ENCODE results near the gene CSRNP3. TPM values are rescaled to one million over a fixed set of nuclear protein-coding genes. Genes with fewer than 3 reads are reported as not detected.

Gene CSRNP3
- total RNA-seq, 1 experiment from 2014 or later = not detected

GRCh38 chr2:165434865-165435496 is 34.5 kb upstream of the CSRNP3 start:
- POLR2A ChIA-PET = no interaction called here
- CTCF ChIA-PET = no interaction called here
- Histone ChIP-seq H3K27ac (ENCODE audit: low read length) (no peak overlapping the region), H3K9me3 (ENCODE audit: control insufficient read depth, insufficient read depth, low read depth, low read length) (no peaks in the 10 kb centered on the region), H3K36me3 (ENCODE audit: control insufficient read depth, insufficient read depth, low read length) (no peaks in the 10 kb centered on the region), H3K4me3 (ENCODE audit: low read depth in 2 of 2, low read length in 2 of 2) (no peak overlapping the region), H3K4me1 (ENCODE audit: control insufficient read depth, insufficient read depth, low read length) (no peaks in the 10 kb centered on the region), H3K27me3 (ENCODE audit: control insufficient read depth, insufficient read depth, low read length) (no peaks in the 10 kb centered on the region)
- BruUV-seq (replicated peaks) = no TSS peak
- no peak for TF ChIP-seq POLR2AphosphoS5 (IDR thresholded peaks at IDR 0.05; ENCODE audit: low read depth, low read length)
- TF ChIP-seq SIN3A (IDR thresholded peaks at IDR 0.05; ENCODE audit: borderline replicate concordance, insufficient read depth, low read depth, low read length) = no peak
- no peak for TF ChIP-seq TCF7L2 (IDR thresholded peaks at IDR 0.05; ENCODE audit: low read depth, low read length)
- no peak for TF ChIP-seq CTCF (IDR thresholded peaks at IDR 0.05)
- TF ChIP-seq REST (IDR thresholded peaks at IDR 0.05; ENCODE audit: insufficient read depth in 1 of 2, low read depth in 2 of 2, low read length in 1 of 2) = no peak
- ATAC-seq = no peak
- intact Hi-C loops (cut with micrococcal nuclease; ENCODE audit: unreplicated experiment) (no loop called here), in situ Hi-C loops (cut with HindIII; ENCODE audit: low pct_unique_long_range_greater_than_20kb, low sequenced_read_pairs) (no loop called here)
- no peak for DNase-seq (ENCODE audit: low read depth, low spot score)

GRCh38 chr2:165435611-165436010 is 33.9 kb upstream of the CSRNP3 start:
- ATAC-seq = no peak
- POLR2A ChIA-PET = no interaction called here
- no peaks in the 10 kb centered on the region for H3K9me3 ChIP-seq (ENCODE audit: control insufficient read depth, insufficient read depth, low read depth, low read length)
- no peaks in the 10 kb centered on the region for H3K27me3 ChIP-seq (ENCODE audit: control insufficient read depth, insufficient read depth, low read length)
- CTCF ChIA-PET = no interaction called here
- TF ChIP-seq TCF7L2 (IDR thresholded peaks at IDR 0.05; ENCODE audit: low read depth, low read length) = no peak
- no peak for TF ChIP-seq REST (IDR thresholded peaks at IDR 0.05; ENCODE audit: insufficient read depth in 1 of 2, low read depth in 2 of 2, low read length in 1 of 2)
- no peak for TF ChIP-seq CTCF (IDR thresholded peaks at IDR 0.05)
- TF ChIP-seq SIN3A (IDR thresholded peaks at IDR 0.05; ENCODE audit: borderline replicate concordance, insufficient read depth, low read depth, low read length) = no peak
- TF ChIP-seq POLR2AphosphoS5 (IDR thresholded peaks at IDR 0.05; ENCODE audit: low read depth, low read length) = no peak
- H3K4me3 ChIP-seq (ENCODE audit: low read depth in 2 of 2, low read length in 2 of 2) = no peak overlapping the region
- no peak for DNase-seq (ENCODE audit: low read depth, low spot score)
- no peaks in the 10 kb centered on the region for H3K36me3 ChIP-seq (ENCODE audit: control insufficient read depth, insufficient read depth, low read length)
- intact Hi-C loops (cut with micrococcal nuclease; ENCODE audit: unreplicated experiment) (no loop called here), in situ Hi-C loops (cut with HindIII; ENCODE audit: low pct_unique_long_range_greater_than_20kb, low sequenced_read_pairs) (no loop called here)
- no peak overlapping the region for H3K27ac ChIP-seq (ENCODE audit: low read length)
- no peaks in the 10 kb centered on the region for H3K4me1 ChIP-seq (ENCODE audit: control insufficient read depth, insufficient read depth, low read length)
- BruUV-seq (replicated peaks) = no TSS peak

Measured in Panc1 (cell line).